ENCODE results near the gene NBAS.
A peak's percentile ranks its signal among the peaks of the same experiment; 100 is the strongest.

NBAS gene

GRCh38 chr2:15170070-15170775 lies 390.9 kb downstream of the NBAS start:
- TF ChIP-seq GATA1 (IDR thresholded peaks at IDR 0.05; ENCODE audit: low read depth, low read length) (no peak), POLR2A (IDR thresholded peaks at IDR 0.05; ENCODE audit: low read length) (no peak)
- DNase-seq: no peak

- peak in 1 of 2 experiments; percentile 57 for DNase-seq
- TF ChIP-seq POLR2A (IDR thresholded peaks at IDR 0.05; ENCODE audit: low read length): no peak
- TF ChIP-seq GATA1 (IDR thresholded peaks at IDR 0.05; ENCODE audit: low read depth, low read length): no peak
Measured at GRCh38 chr2:15169326-15170069, 391.6 kb downstream of the NBAS start.

- TF ChIP-seq GATA1 (IDR thresholded peaks at IDR 0.05; ENCODE audit: low read depth, low read length) (no peak), POLR2A (IDR thresholded peaks at IDR 0.05; ENCODE audit: low read length) (no peak)
- no peak for DNase-seq
Measured at GRCh38 chr2:15168116-15168515, 393.0 kb downstream of the NBAS start.

- DNase-seq: no peak
- TF ChIP-seq POLR2A (IDR thresholded peaks at IDR 0.05; ENCODE audit: low read length): no peak
Measured at GRCh38 chr2:15166878-15167277, 394.3 kb downstream of the NBAS start.

- TF ChIP-seq GATA1 (IDR thresholded peaks at IDR 0.05; ENCODE audit: low read depth, low read length) (no peak), POLR2A (IDR thresholded peaks at IDR 0.05; ENCODE audit: low read length) (no peak)
- no peak for DNase-seq
Measured at GRCh38 chr2:15163326-15163725, 397.8 kb downstream of the NBAS start.

- no peak for TF ChIP-seq POLR2A (IDR thresholded peaks at IDR 0.05; ENCODE audit: low read length)
- no peak for TF ChIP-seq GATA1 (IDR thresholded peaks at IDR 0.05; ENCODE audit: low read depth, low read length)
Measured at GRCh38 chr2:15162620-15163019, 398.5 kb downstream of the NBAS start.

GRCh38 chr2:15160201-15160991 lies 400.7 kb downstream of the NBAS start:
- TF ChIP-seq GATA1 (IDR thresholded peaks at IDR 0.05; ENCODE audit: low read depth, low read length) (no peak), POLR2A (IDR thresholded peaks at IDR 0.05; ENCODE audit: low read length) (no peak)
- no peak for DNase-seq

More at GRCh38 chr2:15162620-15163019, 398.5 kb downstream of the NBAS start:
- DNase-seq: no peak

- DNase-seq: peak; percentile 22 to 39
- TF ChIP-seq POLR2A (IDR thresholded peaks at IDR 0.05; ENCODE audit: low read length): no peak
- TF ChIP-seq GATA1 (IDR thresholded peaks at IDR 0.05; ENCODE audit: low read depth, low read length): no peak
Measured at GRCh38 chr2:15159751-15160177, 401.4 kb downstream of the NBAS start.

- no peak for DNase-seq
- TF ChIP-seq POLR2A (IDR thresholded peaks at IDR 0.05; ENCODE audit: low read length) (no peak), GATA1 (IDR thresholded peaks at IDR 0.05; ENCODE audit: low read depth, low read length) (no peak)
Measured at GRCh38 chr2:15159206-15159605, 401.9 kb downstream of the NBAS start.

- TF ChIP-seq POLR2A (IDR thresholded peaks at IDR 0.05; ENCODE audit: low read length): no peak
- TF ChIP-seq GATA1 (IDR thresholded peaks at IDR 0.05; ENCODE audit: low read depth, low read length): no peak
- no peak for DNase-seq
Measured at GRCh38 chr2:15158532-15158931, 402.6 kb downstream of the NBAS start.

GRCh38 chr2:15158100-15158499 lies 403.0 kb downstream of the NBAS start:
- DNase-seq: no peak
- TF ChIP-seq GATA1 (IDR thresholded peaks at IDR 0.05; ENCODE audit: low read depth, low read length): no peak
- no peak for TF ChIP-seq POLR2A (IDR thresholded peaks at IDR 0.05; ENCODE audit: low read length)

- no peak for TF ChIP-seq GATA1 (IDR thresholded peaks at IDR 0.05; ENCODE audit: low read depth, low read length)
- no peak for TF ChIP-seq POLR2A (IDR thresholded peaks at IDR 0.05; ENCODE audit: low read length)
- no peak for DNase-seq
Measured at GRCh38 chr2:15155959-15156574, 405.1 kb downstream of the NBAS start.

- DNase-seq: no peak
- TF ChIP-seq GATA1 (IDR thresholded peaks at IDR 0.05; ENCODE audit: low read depth, low read length) (no peak), POLR2A (IDR thresholded peaks at IDR 0.05; ENCODE audit: low read length) (no peak)
Measured at GRCh38 chr2:15154297-15154696, 406.8 kb downstream of the NBAS start.

- TF ChIP-seq POLR2A (IDR thresholded peaks at IDR 0.05; ENCODE audit: low read length) (no peak), GATA1 (IDR thresholded peaks at IDR 0.05; ENCODE audit: low read depth, low read length) (no peak)
Measured at GRCh38 chr2:15152382-15152781, 408.8 kb downstream of the NBAS start.

More at GRCh38 chr2:15152382-15152781, 408.8 kb downstream of the NBAS start:
- DNase-seq: no peak
